Stomach smooth muscle (tissue), 2 donors: ENCODE results near the gene SFXN1.

Experiments used
- H3K27ac ChIP-seq: one replicate; pipeline ENCODE4 v1.7.0; 2013; ENCODE audit warnings: mild to moderate bottlenecking, low read length, inconsistent platforms
- H3K27me3 ChIP-seq, 2 donors: one replicate each; pipeline ENCODE4 v1.7.0; 2013; ENCODE audit warnings: low read length in 2 of 2; ENCODE audit not compliant: insufficient read depth in 2 of 2, control insufficient read depth in 1 of 2
- H3K36me3 ChIP-seq, 2 donors: one replicate each; pipeline ENCODE4 v1.7.0; 2013; ENCODE audit warnings: low read length in 2 of 2; ENCODE audit not compliant: control insufficient read depth in 2 of 2, insufficient read depth in 2 of 2
- H3K4me1 ChIP-seq: one replicate; pipeline ENCODE4 v1.7.0; 2013; ENCODE audit warnings: low read length; ENCODE audit not compliant: control insufficient read depth, insufficient read depth
- H3K4me3 ChIP-seq, 2 donors: one replicate each; pipeline ENCODE4 v1.7.0; 2013; ENCODE audit warnings: low read length in 2 of 2
- H3K9ac ChIP-seq, 2 donors: one replicate each; pipeline ENCODE4 v1.7.0; 2013; ENCODE audit warnings: low read length in 2 of 2, mild to moderate bottlenecking in 1 of 2
- H3K9me3 ChIP-seq, 2 donors: one replicate each; pipeline ENCODE4 v1.7.0; 2013; ENCODE audit warnings: low read length in 2 of 2; ENCODE audit not compliant: control insufficient read depth in 2 of 2
- donor health status: healthy.
- donor health status: Pancreatic carcinoma.

Gene SFXN1

GRCh38 chr5:175465282-175465681, 13.1 kb upstream of the SFXN1 start:
- H3K27me3 ChIP-seq, result peaks cover 0 to 7% of the 10 kb centered on the region in 2 donors
- H3K36me3 ChIP-seq, result no peaks in the 10 kb centered on the region
- H3K9ac ChIP-seq, result no peak overlapping the region
- H3K27ac ChIP-seq, result no peak overlapping the region
- H3K4me3 ChIP-seq, result no peak overlapping the region
- H3K9me3 ChIP-seq, result no peaks in the 10 kb centered on the region
- no peaks in the 10 kb centered on the region for H3K4me1 ChIP-seq

GRCh38 chr5:175466700-175467318, 11.6 kb upstream of the SFXN1 start:
- Histone ChIP-seq H3K9ac (no peak overlapping the region), H3K9me3 (no peaks in the 10 kb centered on the region), H3K4me1 (no peaks in the 10 kb centered on the region), H3K4me3 (no peak overlapping the region), H3K27me3 (peaks cover 0 to 5% of the 10 kb centered on the region in 2 donors), H3K27ac (no peak overlapping the region), H3K36me3 (no peaks in the 10 kb centered on the region)

GRCh38 chr5:175467983-175468690, 10.2 kb upstream of the SFXN1 start:
- H3K27ac ChIP-seq, result no peak overlapping the region
- H3K4me1 ChIP-seq, result no peaks in the 10 kb centered on the region
- peaks cover 0 to 9% of the 10 kb centered on the region in 2 donors for H3K27me3 ChIP-seq
- no peaks in the 10 kb centered on the region for H3K9me3 ChIP-seq
- no peak overlapping the region for H3K9ac ChIP-seq
- no peaks in the 10 kb centered on the region for H3K36me3 ChIP-seq
- no peak overlapping the region for H3K4me3 ChIP-seq

GRCh38 chr5:175468892-175469291, 9.5 kb upstream of the SFXN1 start:
- Histone ChIP-seq H3K27ac (no peak overlapping the region), H3K9ac (no peak overlapping the region), H3K36me3 (no peaks in the 10 kb centered on the region), H3K4me1 (no peaks in the 10 kb centered on the region), H3K27me3 (peaks cover 0 to 9% of the 10 kb centered on the region in 2 donors), H3K4me3 (no peak overlapping the region), H3K9me3 (no peaks in the 10 kb centered on the region)

- Histone ChIP-seq H3K9me3 (no peaks in the 10 kb centered on the region), H3K4me1 (no peaks in the 10 kb centered on the region), H3K27ac (no peak overlapping the region), H3K9ac (no peak overlapping the region), H3K4me3 (no peak overlapping the region), H3K36me3 (no peaks in the 10 kb centered on the region), H3K27me3 (peaks cover 2 to 9% of the 10 kb centered on the region in 2 donors)
Observed at GRCh38 chr5:175469916-175470315, 8.4 kb upstream of the SFXN1 start.

- Histone ChIP-seq H3K9ac (no peak overlapping the region), H3K27ac (no peak overlapping the region), H3K4me3 (no peak overlapping the region), H3K4me1 (no peaks in the 10 kb centered on the region), H3K36me3 (no peaks in the 10 kb centered on the region), H3K27me3 (peaks cover 2 to 9% of the 10 kb centered on the region in 2 donors), H3K9me3 (no peaks in the 10 kb centered on the region)
Observed at GRCh38 chr5:175470781-175471180, 7.6 kb upstream of the SFXN1 start.

- H3K9ac ChIP-seq, result no peak overlapping the region
- H3K27ac ChIP-seq, result no peak overlapping the region
- peaks cover 2 to 7% of the 10 kb centered on the region in 2 donors for H3K27me3 ChIP-seq
- H3K36me3 ChIP-seq, result no peaks in the 10 kb centered on the region
- H3K4me3 ChIP-seq, result no peak overlapping the region
- no peaks in the 10 kb centered on the region for H3K9me3 ChIP-seq
- H3K4me1 ChIP-seq, result no peaks in the 10 kb centered on the region
Observed at GRCh38 chr5:175471196-175471595, 7.2 kb upstream of the SFXN1 start.

- no peak overlapping the region for H3K9ac ChIP-seq
- no peak overlapping the region for H3K4me3 ChIP-seq
- no peaks in the 10 kb centered on the region for H3K36me3 ChIP-seq
- H3K4me1 ChIP-seq, result no peaks in the 10 kb centered on the region
- no peaks in the 10 kb centered on the region for H3K9me3 ChIP-seq
- H3K27me3 ChIP-seq, result peaks cover 2 to 6% of the 10 kb centered on the region in 2 donors
- no peak overlapping the region for H3K27ac ChIP-seq
Observed at GRCh38 chr5:175471628-175472027, 6.7 kb upstream of the SFXN1 start.

GRCh38 chr5:175472378-175472777, 6.0 kb upstream of the SFXN1 start:
- H3K27me3 ChIP-seq, result peaks cover 2 to 6% of the 10 kb centered on the region in 2 donors
- no peaks in the 10 kb centered on the region for H3K4me1 ChIP-seq
- H3K36me3 ChIP-seq, result no peaks in the 10 kb centered on the region
- no peak overlapping the region for H3K4me3 ChIP-seq
- no peak overlapping the region for H3K27ac ChIP-seq
- H3K9me3 ChIP-seq, result no peaks in the 10 kb centered on the region
- no peak overlapping the region for H3K9ac ChIP-seq

- no peak overlapping the region for H3K4me3 ChIP-seq
- no peak overlapping the region for H3K27ac ChIP-seq
- peaks cover 2 to 5% of the 10 kb centered on the region in 2 donors for H3K27me3 ChIP-seq
- no peaks in the 10 kb centered on the region for H3K9me3 ChIP-seq
- H3K36me3 ChIP-seq, result no peaks in the 10 kb centered on the region
- peaks cover 11% of the 10 kb centered on the region for H3K4me1 ChIP-seq
- no peak overlapping the region for H3K9ac ChIP-seq
Observed at GRCh38 chr5:175475248-175475647, 3.1 kb upstream of the SFXN1 start.

GRCh38 chr5:175477440-175477839, 920 bp upstream of the SFXN1 start:
- Histone ChIP-seq H3K4me3 (no peak overlapping the region), H3K27ac (no peak overlapping the region)

More at GRCh38 chr5:175477440-175477839, 920 bp upstream of the SFXN1 start:
- Histone ChIP-seq H3K9ac (no peak overlapping the region), H3K9me3 (no peaks in the 10 kb centered on the region), H3K27me3 (peaks cover under 1 to 2% of the 10 kb centered on the region in 2 donors), H3K4me1 (peaks cover 15% of the 10 kb centered on the region), H3K36me3 (peaks cover 0 to 2% of the 10 kb centered on the region in 2 donors)
